Stimulated activated CD8-positive, alpha-beta memory T cell treated with anti-CD3 and anti-CD28 coated beads, Interleukin-12 subunit alpha, Interleukin-12 subunit beta, amount 100 ng/mL, for 4 hours (primary cell): ENCODE data around the gene TMEM250.

Source experiments
- DNase-seq: peaks from one replicate; pipeline ENCODE4 v3.0.0-alpha.2; 2020; ENCODE audit warnings: low read depth

Gene TMEM250

GRCh38 chr9:136082496-136083361 is 35.9 kb downstream of the TMEM250 start:
- DNase-seq, result no peak

GRCh38 chr9:136081826-136082495 is 36.7 kb downstream of the TMEM250 start:
- no peak for DNase-seq

GRCh38 chr9:136081113-136081825 is 37.4 kb downstream of the TMEM250 start:
- DNase-seq, result no peak

- DNase-seq, result no peak
These were observed 38.0 kb downstream of the TMEM250 start for GRCh38 chr9:136080716-136081112.

GRCh38 chr9:136079916-136080246 is 38.8 kb downstream of the TMEM250 start:
- no peak for DNase-seq

GRCh38 chr9:136079211-136079915 is 39.3 kb downstream of the TMEM250 start:
- no peak for DNase-seq

- no peak for DNase-seq
These were observed 40.1 kb downstream of the TMEM250 start for GRCh38 chr9:136078498-136079011.

- DNase-seq, result no peak
These were observed 40.7 kb downstream of the TMEM250 start for GRCh38 chr9:136078024-136078423.

- no peak for DNase-seq
These were observed 41.2 kb downstream of the TMEM250 start for GRCh38 chr9:136077491-136077890.

GRCh38 chr9:136075881-136076678 is 42.6 kb downstream of the TMEM250 start:
- no peak for DNase-seq

GRCh38 chr9:136075134-136075841 is 43.4 kb downstream of the TMEM250 start:
- DNase-seq, result no peak

GRCh38 chr9:136074706-136075105 is 44.0 kb downstream of the TMEM250 start:
- DNase-seq, result no peak
